Cardiac muscle cell (in vitro differentiated cells and primary cell): ENCODE data around the gene KCNH6. TPM values are rescaled to one million over a fixed set of nuclear protein-coding genes. Genes with fewer than 3 reads are reported as not detected.

Experiments
- DNase-seq, 2 donors: peaks; one replicate each; pipeline versions ENCODE4 v3.0.0 to v3.0.0-alpha.2; 2010 to 2017; ENCODE audit warnings: low read depth in 1 of 2, low spot score in 1 of 2
- H3K27ac ChIP-seq: fragments of 200-600 bp; sonication (generic); 2 replicates; pipeline ENCODE4 v1.5.1; 2016
- H3K27me3 ChIP-seq: fragments of 200-600 bp; sonication (generic); 2 replicates; pipeline ENCODE4 v1.6.0; 2016; ENCODE audit warnings: control low read depth
- H3K36me3 ChIP-seq: fragments of 200-600 bp; sonication (generic); 2 replicates; pipeline ENCODE4 v1.5.1; 2016; ENCODE audit warnings: control low read depth
- H3K4me1 ChIP-seq: fragments of 200-600 bp; sonication (generic); 2 replicates; pipeline ENCODE4 v1.8.1; 2017; ENCODE audit warnings: low read depth, mild to moderate bottlenecking, mixed run types
- H3K4me3 ChIP-seq: fragments of 200-600 bp; sonication (generic); 2 replicates; pipeline ENCODE4 v1.5.1; 2016; ENCODE audit warnings: mild to moderate bottlenecking
- H3K9me3 ChIP-seq: fragments of 200-600 bp; sonication (generic); 2 replicates; pipeline ENCODE4 v1.5.1; 2017; ENCODE audit warnings: low read depth, mild to moderate bottlenecking, control low read depth
- CTCF ChIP-seq: IDR thresholded peaks from 2 replicates; pipeline ENCODE4 v1.5.1; 2012; ENCODE audit warnings: low read depth, mild to moderate bottlenecking, low read length
- polyA plus RNA-seq: library from polyadenylated mRNA; unstranded; fragments of >200 nt; fragmentation: Nextera tagmentation; extraction: Ambion mirVana; gene quantifications from 2 replicates; pipeline ENCODE4 v1.2.1, GENCODE V29; 2016
- total RNA-seq: library from RNA; depleted of rRNA; stranded (reverse); fragments of >200 nt; gene quantifications from 2 replicates; pipeline ENCODE4 v1.2.3, GENCODE V29; 2016

KCNH6 gene
- total and polyA plus RNA-seq, 2 experiments from 2014 or later, result 0.06 to 0.44 TPM

DNA sequence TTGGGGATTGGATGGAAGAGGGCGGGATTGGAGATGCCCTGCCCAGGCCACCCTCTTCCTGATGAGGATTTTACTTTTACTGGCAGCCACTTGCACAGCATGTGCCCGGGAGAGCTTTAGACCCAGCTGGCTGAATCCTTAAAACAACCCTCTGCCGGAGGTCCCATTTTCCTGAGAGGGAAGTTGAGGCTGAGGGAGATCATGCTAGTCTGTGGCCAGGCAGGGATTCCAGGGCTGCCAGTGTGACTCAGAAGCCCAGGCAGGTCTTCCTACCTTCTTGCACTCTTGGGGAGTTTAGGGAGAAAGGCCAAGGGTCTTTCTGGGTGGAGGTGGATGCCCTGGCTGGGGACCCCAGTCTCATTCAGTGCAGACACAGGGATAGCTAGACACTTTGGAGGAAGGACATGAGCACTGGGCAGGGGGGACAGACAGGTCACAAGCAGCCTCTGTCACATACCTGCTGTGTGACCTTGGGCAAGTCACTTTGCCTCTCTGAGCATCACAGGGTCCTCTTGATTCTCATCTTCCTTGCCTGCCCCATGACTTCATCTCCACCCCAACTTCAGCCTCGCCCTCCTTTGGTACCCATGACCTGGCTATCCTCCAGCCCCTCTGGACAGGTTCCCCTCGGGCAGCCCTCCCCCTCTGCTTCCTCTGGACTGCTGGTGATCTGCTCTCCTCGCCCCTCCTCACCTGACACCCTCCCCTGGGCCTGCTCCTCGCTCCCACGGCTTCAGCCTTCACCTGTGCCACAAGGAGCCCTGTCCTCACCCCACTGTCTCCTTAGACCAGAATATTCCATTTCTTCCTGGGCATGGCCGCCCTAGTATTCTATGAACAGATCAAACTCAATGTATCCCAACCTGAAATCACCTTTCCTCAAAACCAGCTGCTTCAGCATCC is 15.8 kb downstream of the KCNH6 start:
- H3K4me3 ChIP-seq, result no peak overlapping the region
- no peaks in the 10 kb centered on the region for H3K36me3 ChIP-seq
- H3K4me1 ChIP-seq, result no peaks in the 10 kb centered on the region
- no peak overlapping the region for H3K27ac ChIP-seq
- TF ChIP-seq CTCF, result no peak
- peaks cover 41% of the 10 kb centered on the region for H3K27me3 ChIP-seq
- no peak for DNase-seq
- H3K9me3 ChIP-seq, result no peaks in the 10 kb centered on the region

- no peak for DNase-seq
- H3K27ac ChIP-seq, result no peak overlapping the region
These were observed 17.4 kb downstream of the KCNH6 start for GRCh38 chr17:63540590-63540989.

GRCh38 chr17:63542218-63542545 is 19.0 kb downstream of the KCNH6 start:
- H3K36me3 ChIP-seq, result no peaks in the 10 kb centered on the region
- no peak overlapping the region for H3K27ac ChIP-seq
- DNase-seq, result no peak
- no peaks in the 10 kb centered on the region for H3K9me3 ChIP-seq
- H3K27me3 ChIP-seq, result peaks cover 38% of the 10 kb centered on the region
- H3K4me3 ChIP-seq, result no peak overlapping the region
- TF ChIP-seq CTCF, result no peak
- no peaks in the 10 kb centered on the region for H3K4me1 ChIP-seq

More at GRCh38 chr17:63540590-63540989, 17.4 kb downstream of the KCNH6 start:
- no peak for TF ChIP-seq CTCF
- no peaks in the 10 kb centered on the region for H3K9me3 ChIP-seq
- H3K4me1 ChIP-seq, result no peaks in the 10 kb centered on the region
- peaks cover 41% of the 10 kb centered on the region for H3K27me3 ChIP-seq
- no peak overlapping the region for H3K4me3 ChIP-seq
- H3K36me3 ChIP-seq, result no peaks in the 10 kb centered on the region

- TF ChIP-seq CTCF, result no peak
- Histone ChIP-seq H3K9me3 (no peaks in the 10 kb centered on the region), H3K36me3 (no peaks in the 10 kb centered on the region), H3K27ac (no peak overlapping the region), H3K4me1 (no peaks in the 10 kb centered on the region), H3K4me3 (no peak overlapping the region), H3K27me3 (peaks cover 28% of the 10 kb centered on the region)
- DNase-seq, result no peak
These were observed 20.0 kb downstream of the KCNH6 start for GRCh38 chr17:63542942-63543821.

DNA sequence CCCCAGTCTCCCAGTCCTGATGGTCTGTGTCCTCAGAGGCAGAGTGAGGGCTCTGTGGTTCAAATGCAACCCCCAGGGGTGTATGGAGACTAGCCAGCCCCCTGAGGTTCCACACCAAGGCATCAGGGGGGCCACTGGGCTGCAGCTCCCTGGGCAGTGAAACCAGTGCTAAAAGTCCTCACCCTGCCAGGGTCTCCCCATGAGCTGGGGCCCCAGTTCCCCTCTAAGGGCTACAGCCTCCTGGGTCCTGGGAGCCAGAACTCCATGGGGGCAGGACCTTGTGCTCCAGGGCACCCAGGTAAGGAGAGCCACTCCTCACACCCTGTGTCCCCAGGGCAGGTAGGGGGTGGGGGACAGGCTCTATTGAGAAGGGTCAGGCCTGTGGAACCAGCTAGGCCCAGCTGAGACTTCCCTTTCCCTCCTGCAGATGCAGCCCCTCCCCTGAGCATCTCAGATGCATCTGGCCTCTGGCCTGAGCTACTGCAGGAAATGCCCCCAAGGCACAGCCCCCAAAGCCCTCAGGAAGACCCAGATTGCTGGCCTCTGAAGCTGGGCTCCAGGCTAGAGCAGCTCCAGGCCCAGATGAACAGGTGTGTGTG is 20.8 kb downstream of the KCNH6 start:
- no peaks in the 10 kb centered on the region for H3K9me3 ChIP-seq
- no peak for TF ChIP-seq CTCF
- H3K27me3 ChIP-seq, result peaks cover 21% of the 10 kb centered on the region
- DNase-seq, result no peak
- H3K4me1 ChIP-seq, result no peaks in the 10 kb centered on the region
- H3K36me3 ChIP-seq, result no peaks in the 10 kb centered on the region
- H3K27ac ChIP-seq, result no peak overlapping the region
- H3K4me3 ChIP-seq, result no peak overlapping the region
